Uterus (tissue), 4 donors: ENCODE data around the gene NSL1. TPM values are rescaled to one million over a fixed set of nuclear protein-coding genes. Genes with fewer than 3 reads are reported as not detected.

Experiments
- DNase-seq, 2 donors: peaks; one replicate each; pipeline ENCODE4 v3.0.0-alpha.2; 2019 to 2020
- H3K27ac ChIP-seq, 2 donors: fragments of 200-600 bp; sonication (generic); 1 replicate in 1 of 2; 2 replicates in 1 of 2; pipeline ENCODE4 v1.5.1; 2016 to 2018
- H3K27me3 ChIP-seq, 2 donors: fragments of 200-600 bp; sonication (generic); one replicate each; pipeline ENCODE4 v1.5.1; 2018 to 2019; ENCODE audit warnings: control low read depth in 1 of 2
- H3K36me3 ChIP-seq, 2 donors: fragments of 200-600 bp; sonication (generic); one replicate each; pipeline ENCODE4 v1.5.1; 2019; ENCODE audit warnings: control low read depth in 1 of 2
- H3K4me1 ChIP-seq, 2 donors: fragments of 200-600 bp; sonication (generic); one replicate each; pipeline ENCODE4 v1.5.1; 2018 to 2019; ENCODE audit warnings: control low read depth in 1 of 2
- H3K4me3 ChIP-seq, 2 donors: fragments of 200-600 bp; sonication (generic); 1 replicate in 1 of 2; 2 replicates in 1 of 2; pipeline ENCODE4 v1.5.1; 2018 to 2019; ENCODE audit warnings: mild to moderate bottlenecking in 1 of 2
- H3K9me3 ChIP-seq, 2 donors: fragments of 200-600 bp; sonication (generic); one replicate each; pipeline ENCODE4 v1.5.1; 2019; ENCODE audit warnings: control low read depth in 1 of 2
- CTCF ChIP-seq, 4 experiments: fragments of 200-600 bp in 2 of 4; fragments of 450-650 bp in 2 of 4; sonication (generic) in 2 of 4; IDR thresholded peaks; one replicate each; pipeline ENCODE4 v1.5.1; 2016 to 2019; ENCODE audit warnings: antibody characterized with exemption in 4 of 4, mild to moderate bottlenecking in 2 of 4, moderate library complexity in 1 of 4
- POLR2A ChIP-seq, 2 donors: fragments of 450-650 bp; IDR thresholded peaks; one replicate each; pipeline ENCODE4 v1.6.1; 2016; ENCODE audit warnings: antibody characterized with exemption in 2 of 2, mild to moderate bottlenecking in 1 of 2, moderate library complexity in 1 of 2
- intact Hi-C: fragments of 100-400 bp; cut with DNase I; formaldehyde crosslinking; loops from one replicate; pipeline ENCODE4 v1.15.1; 2023; ENCODE audit warnings: low total_unique reads
- total RNA-seq, 4 donors: library from RNA; depleted of rRNA in 3 of 4; stranded (reverse); fragments of >200 nt in 3 of 4; gene quantifications; one replicate each; pipeline versions ENCODE4 v1.1.0 to v1.2.4, GENCODE V29; 2014 to 2023
- donor health status: DM: yes; HTN: yes; CAD: no.

Gene NSL1
- total RNA-seq, 4 donors from 2014 or later: 39.1 to 73.8 (median 60.5) TPM

GRCh38 chr1:212692774-212693644 is 98.6 kb downstream of the NSL1 start:
- no peak for DNase-seq
- intact Hi-C loops: no loop called here
- Histone ChIP-seq H3K9me3 (no peaks in the 10 kb centered on the region), H3K36me3 (no peaks in the 10 kb centered on the region), H3K4me1 (no peaks in the 10 kb centered on the region), H3K27ac (no peak overlapping the region), H3K27me3 (no peaks in the 10 kb centered on the region), H3K4me3 (no peak overlapping the region)
- TF ChIP-seq CTCF (IDR thresholded peaks at IDR 0.05): no peak
- no peak for TF ChIP-seq POLR2A (IDR thresholded peaks at IDR 0.05)

GRCh38 chr1:212691561-212692071 is 100.0 kb downstream of the NSL1 start:
- no peak for TF ChIP-seq CTCF (IDR thresholded peaks at IDR 0.05)
- DNase-seq: no peak
- intact Hi-C loops: no loop called here
- no peaks in the 10 kb centered on the region for H3K9me3 ChIP-seq
- no peaks in the 10 kb centered on the region for H3K27me3 ChIP-seq
- H3K4me1 ChIP-seq: no peaks in the 10 kb centered on the region
- no peaks in the 10 kb centered on the region for H3K36me3 ChIP-seq
- no peak overlapping the region for H3K4me3 ChIP-seq
- H3K27ac ChIP-seq: no peak overlapping the region

- no peaks in the 10 kb centered on the region for H3K9me3 ChIP-seq
- H3K27ac ChIP-seq: no peak overlapping the region
- TF ChIP-seq CTCF (IDR thresholded peaks at IDR 0.05): no peak
- no peak for TF ChIP-seq POLR2A (IDR thresholded peaks at IDR 0.05)
- H3K27me3 ChIP-seq: no peaks in the 10 kb centered on the region
- no peaks in the 10 kb centered on the region for H3K4me1 ChIP-seq
- H3K4me3 ChIP-seq: no peak overlapping the region
- intact Hi-C loops: no loop called here
- H3K36me3 ChIP-seq: no peaks in the 10 kb centered on the region
- no peak for DNase-seq
Observed at GRCh38 chr1:212690816-212691403, 100.7 kb downstream of the NSL1 start.

GRCh38 chr1:212689758-212690529 is 101.6 kb downstream of the NSL1 start:
- TF ChIP-seq POLR2A (IDR thresholded peaks at IDR 0.05): no peak
- no peak for TF ChIP-seq CTCF (IDR thresholded peaks at IDR 0.05)
- DNase-seq: no peak
- Histone ChIP-seq H3K4me1 (no peaks in the 10 kb centered on the region), H3K9me3 (no peaks in the 10 kb centered on the region), H3K27ac (no peak overlapping the region), H3K27me3 (no peaks in the 10 kb centered on the region), H3K4me3 (no peak overlapping the region), H3K36me3 (no peaks in the 10 kb centered on the region)
- intact Hi-C loops: no loop called here
